Astrocyte of the cerebellum (primary cell): ENCODE results near the gene DHRS7.

Experiments
- DNase-seq: peaks from one replicate; pipeline ENCODE4 v3.0.0-alpha.2; 2011; ENCODE audit warnings: low read depth
- H3K4me3 ChIP-seq: 2 replicates; pipeline ENCODE4 v1.5.1; 2011; ENCODE audit warnings: mild to moderate bottlenecking, low read depth, low read length, moderate library complexity
- CTCF ChIP-seq: IDR thresholded peaks from 2 replicates; pipeline ENCODE4 v1.5.1; 2012; ENCODE audit warnings: low read length, low read depth, moderate library complexity, mild to moderate bottlenecking; ENCODE audit errors: missing control alignments
- in situ Hi-C: cut with HindIII; loops from 2 replicates; pipeline ENCODE4 v1.10.0; 2017; ENCODE audit warnings: low sequenced_read_pairs

Gene DHRS7

DNA sequence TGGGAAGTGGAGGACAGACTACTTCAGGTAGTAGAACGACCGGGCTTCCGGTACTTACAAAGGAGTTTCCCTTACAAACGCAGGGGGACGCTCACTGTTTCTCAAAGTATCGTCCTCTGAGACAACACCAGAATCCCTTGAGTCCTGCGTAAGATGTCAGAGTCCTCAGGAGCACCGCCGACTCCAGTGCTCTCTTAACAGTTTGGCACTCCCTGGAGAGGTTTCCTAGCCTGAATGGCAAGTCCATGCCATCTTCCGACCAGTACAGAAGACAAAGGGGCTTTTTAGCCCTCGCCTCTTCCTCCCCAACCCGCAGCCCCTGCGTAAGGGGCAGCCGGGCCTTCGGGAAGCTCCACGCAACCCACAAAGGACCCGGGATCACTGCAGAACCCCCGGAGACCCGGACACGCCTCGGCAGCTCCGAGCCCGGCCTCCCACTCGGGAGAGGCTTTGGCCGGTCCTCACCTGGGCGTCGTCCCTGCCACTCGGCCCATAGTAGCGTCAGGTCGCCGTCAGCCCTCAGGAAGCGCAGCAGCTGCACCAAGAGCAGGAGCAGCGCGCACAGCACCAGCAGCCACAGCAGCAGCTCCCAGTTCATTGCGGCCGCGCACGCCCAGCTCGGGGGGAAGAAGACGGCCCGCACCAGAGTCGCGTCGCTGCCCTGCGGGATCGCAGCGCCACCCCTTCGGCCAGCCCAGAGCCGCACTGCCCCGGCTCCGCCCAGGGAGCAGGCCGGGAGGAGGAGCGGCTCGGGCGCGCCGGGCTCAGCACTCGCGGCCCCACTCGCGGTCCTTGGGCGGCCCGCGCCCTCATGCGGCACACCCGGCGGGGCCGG lies at the start of gene DHRS7:
TSS of gene DHRS7 (minus strand) at position 687 of the 835 bp plus-strand sequence. CDS start at position 598, 89 bp downstream.
- TF ChIP-seq CTCF, result no peak
- in situ Hi-C loops, result no loop called here
- DNase-seq, result peak; percentile 41
- peak within 1 kb of the TSS; percentile 55 for H3K4me3 ChIP-seq

DNA sequence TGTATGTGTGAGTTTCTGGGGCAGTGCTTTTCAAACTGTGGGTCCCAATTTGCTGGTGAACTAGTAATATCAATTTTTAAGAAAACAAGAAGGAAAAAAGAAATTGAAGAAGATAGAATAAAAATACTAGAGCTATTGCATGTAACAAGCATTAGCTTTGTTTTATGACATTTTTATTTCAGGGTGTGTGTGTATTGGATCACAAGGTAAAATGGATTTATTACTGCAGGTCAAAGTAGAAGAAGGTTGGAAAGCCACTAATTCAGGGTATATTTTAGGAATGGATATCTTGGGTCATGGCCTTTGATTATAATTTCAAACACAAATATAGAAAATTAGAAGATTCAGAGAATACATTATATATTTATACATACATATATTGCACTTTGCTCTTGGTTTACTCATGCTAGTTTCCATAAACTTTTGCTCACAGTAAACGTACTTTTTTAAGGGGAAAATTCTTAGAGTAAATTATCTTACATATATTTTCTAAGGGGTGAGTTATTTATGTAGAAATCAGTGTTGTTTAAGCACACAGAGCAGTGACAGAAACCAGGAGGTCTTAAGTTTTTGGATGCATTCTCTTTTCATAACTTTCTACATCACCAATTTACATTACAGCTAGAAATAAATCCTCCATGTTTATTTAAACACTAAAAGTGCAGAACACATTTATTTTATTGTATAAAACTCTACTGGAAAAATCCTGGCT lies 49.4 kb upstream of the DHRS7 start:
- no peak for TF ChIP-seq CTCF
- DNase-seq, result no peak
- in situ Hi-C loops, result no loop called here
- no peak overlapping the region for H3K4me3 ChIP-seq

- in situ Hi-C loops, result no loop called here
- no peak overlapping the region for H3K4me3 ChIP-seq
- no peak for DNase-seq
- no peak for TF ChIP-seq CTCF
These were observed 48.8 kb upstream of the DHRS7 start for GRCh38 chr14:60214003-60214402.

DNA sequence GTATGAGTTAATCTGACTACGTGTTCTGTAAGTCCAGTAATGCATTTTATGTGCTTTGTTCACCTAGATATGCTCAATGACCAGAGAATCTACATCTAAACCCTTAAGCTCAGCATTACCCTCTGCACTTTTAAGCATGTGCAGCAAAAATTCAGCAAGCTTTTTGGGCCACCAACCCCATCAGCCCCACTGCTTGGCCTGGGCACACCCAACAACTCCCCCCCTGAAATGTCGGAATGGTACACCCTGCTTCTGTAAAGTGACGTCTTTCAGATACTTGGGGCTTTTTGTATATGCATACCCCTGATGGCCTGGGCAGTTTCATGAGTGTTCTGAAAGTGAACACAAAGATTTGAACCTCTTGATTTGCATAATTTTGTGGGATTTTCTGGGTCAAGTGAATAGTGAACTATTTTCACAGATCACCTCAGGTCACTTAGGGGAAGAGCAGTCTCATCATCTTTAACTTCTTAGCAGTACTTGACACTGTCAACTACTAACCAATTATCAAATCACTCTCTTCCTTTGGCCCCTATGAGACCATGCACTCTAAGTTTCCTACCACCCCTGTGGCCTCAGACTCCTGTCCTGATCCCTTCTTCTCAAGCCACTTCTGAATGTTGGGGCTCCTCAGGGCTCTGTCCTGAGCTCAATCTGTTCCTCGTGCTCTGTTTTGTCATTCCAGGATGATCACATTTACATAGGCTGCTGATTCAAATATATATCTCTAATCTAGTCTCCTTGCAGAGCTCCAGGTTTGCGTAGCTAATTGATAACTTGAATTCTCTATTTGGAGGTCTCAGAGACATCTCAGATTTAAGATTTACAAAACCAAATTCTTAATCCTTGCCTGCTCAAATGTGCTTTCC lies 47.5 kb upstream of the DHRS7 start:
- DNase-seq, result no peak
- H3K4me3 ChIP-seq, result no peak overlapping the region
- TF ChIP-seq CTCF, result no peak
- in situ Hi-C loops, result no loop called here

DNA sequence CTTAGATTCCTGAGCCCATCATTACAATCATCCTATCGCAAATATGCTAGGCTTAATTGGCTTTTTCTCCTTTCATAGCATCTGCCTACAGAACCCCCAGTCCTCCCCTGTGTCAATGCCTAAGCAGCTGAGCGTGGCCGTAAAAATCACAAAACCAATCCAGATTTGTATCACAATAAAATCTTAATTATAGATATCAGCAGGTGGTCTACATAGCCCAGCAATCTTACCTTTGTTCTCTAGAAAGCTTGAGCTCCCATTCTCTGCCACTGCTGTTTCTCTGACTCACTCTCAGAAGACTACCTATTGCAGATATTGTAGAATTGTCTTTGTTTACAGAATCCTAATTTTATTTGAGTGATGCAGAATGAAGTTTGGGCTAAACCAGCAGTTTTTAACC lies 46.0 kb upstream of the DHRS7 start:
- DNase-seq, result no peak
- no peak overlapping the region for H3K4me3 ChIP-seq
- TF ChIP-seq CTCF, result no peak
- in situ Hi-C loops, result no loop called here

DNA sequence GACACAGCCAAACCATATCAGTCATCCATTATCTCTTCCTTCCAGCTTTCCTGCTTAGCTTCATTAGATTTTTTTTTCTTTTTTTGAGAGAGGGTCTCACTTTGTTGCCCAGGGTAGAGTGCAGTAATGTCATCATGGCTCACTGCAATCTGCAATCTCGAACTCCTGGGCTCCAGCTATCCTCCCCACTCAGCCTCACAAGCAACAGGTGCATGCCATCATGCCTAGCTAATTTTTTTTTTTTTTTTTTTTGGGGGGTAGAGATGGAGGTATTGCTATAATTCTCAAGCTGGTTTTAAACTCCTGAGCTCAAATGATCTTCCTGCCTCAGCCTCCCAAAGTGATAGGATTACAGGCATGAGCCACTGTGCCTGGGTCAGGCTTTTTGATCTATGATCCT lies 45.5 kb upstream of the DHRS7 start:
- no peak overlapping the region for H3K4me3 ChIP-seq
- in situ Hi-C loops, result no loop called here
- TF ChIP-seq CTCF, result no peak
- DNase-seq, result no peak
